Esophagus squamous epithelium (tissue), 5 donors: Measurements from ENCODE around the gene WIZ. TPM values are rescaled to one million over a fixed set of nuclear protein-coding genes. Genes with fewer than 3 reads are reported as not detected.

Source experiments
- DNase-seq: peaks from one replicate; lab custom pipeline; 2025; lab: John Stamatoyannopoulos, UW
- H3K27ac ChIP-seq, 4 donors: fragments of 200-600 bp; sonication (generic); one replicate each; pipeline ENCODE4 v1.5.1; 2016 to 2019; ENCODE audit warnings: mild to moderate bottlenecking in 1 of 4
- H3K27me3 ChIP-seq, 4 donors: fragments of 200-600 bp; sonication (generic); 1 replicate in 3 of 4; 2 replicates in 1 of 4; pipeline versions ENCODE4 v1.5.1 to v1.6.0; 2017 to 2021; ENCODE audit warnings: antibody characterized with exemption in 1 of 4
- H3K36me3 ChIP-seq, 3 donors: fragments of 200-600 bp; sonication (generic); one replicate each; pipeline ENCODE4 v1.5.1; 2016 to 2019
- H3K4me1 ChIP-seq, 3 donors: fragments of 200-600 bp; sonication (generic); one replicate each; pipeline ENCODE4 v1.5.1; 2017 to 2019
- H3K4me3 ChIP-seq, 4 donors: fragments of 200-600 bp; sonication (generic); 1 replicate in 3 of 4; 2 replicates in 1 of 4; pipeline ENCODE4 v1.5.1; 2016 to 2019; ENCODE audit warnings: mild to moderate bottlenecking in 2 of 4, moderate library complexity in 1 of 4
- H3K9me3 ChIP-seq, 3 donors: fragments of 200-600 bp; sonication (generic); one replicate each; pipeline ENCODE4 v1.5.1; 2016 to 2019
- POLR2A ChIP-seq, 4 donors: fragments of 450-650 bp; IDR thresholded peaks; one replicate each; pipeline ENCODE4 v1.6.1; 2017; ENCODE audit warnings: antibody characterized with exemption in 4 of 4, mild to moderate bottlenecking in 4 of 4, moderate library complexity in 3 of 4
- WGBS, 2 donors: methylation state at CpG; one replicate each; pipeline ENCODE4 v1.1.5; 2018; 5-methylcytosine and 5-hydroxymethylcytosine counted together
- intact Hi-C: fragments of 100-400 bp; cut with DNase I; formaldehyde crosslinking; loops from one replicate; pipeline ENCODE4 v1.15.0; 2022
- total RNA-seq, 4 donors: library from RNA; depleted of rRNA; stranded (reverse); fragments of >200 nt; gene quantifications; one replicate each; pipeline ENCODE4 v1.1.0, GENCODE V29; 2016
- TF ChIP-seq, protein P1 (sequence below), 6 experiments: fragments of 450-650 bp in 4 of 6; fragments of 200-600 bp in 2 of 6; sonication (generic) in 2 of 6; IDR thresholded peaks; one replicate each; pipeline ENCODE4 v1.5.1; 2016 to 2019; ENCODE audit warnings: antibody characterized with exemption in 6 of 6, mild to moderate bottlenecking in 4 of 6, moderate library complexity in 4 of 6
- donor health status: DM: yes; HTN: yes; CAD: no.

Gene WIZ
- total RNA-seq, 4 donors from 2014 or later = 17.2 to 36.5 (median 30.0) TPM

DNA sequence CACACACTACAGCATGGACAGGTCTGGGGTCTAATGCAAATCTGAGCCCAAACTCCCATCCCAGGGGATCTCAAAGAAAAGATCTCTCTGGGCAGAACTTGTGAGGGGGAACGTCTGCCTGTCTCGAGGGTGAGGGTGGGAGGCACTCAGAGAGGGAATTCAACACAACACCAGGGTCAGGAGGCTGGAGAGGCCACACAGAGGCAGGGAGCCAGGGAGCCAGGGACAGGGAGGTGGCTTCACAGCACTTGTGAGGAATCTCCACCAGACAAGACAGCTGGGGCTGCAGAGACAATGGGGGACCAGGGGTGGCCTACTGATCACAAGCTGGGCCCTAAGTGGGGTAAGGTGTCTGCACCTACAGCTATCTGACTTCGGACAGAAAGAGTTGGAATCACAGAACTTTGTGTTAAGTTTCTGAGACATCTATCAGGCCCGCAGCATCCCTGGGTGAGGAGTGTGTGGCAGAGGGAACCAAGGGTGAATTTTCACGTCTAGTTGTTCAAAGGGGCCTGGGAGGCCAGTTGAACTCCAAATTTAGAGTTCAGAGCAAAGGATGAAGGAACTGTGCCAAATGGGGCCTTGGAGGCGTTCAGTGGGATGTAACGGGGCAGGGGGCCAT is 18.2 kb downstream of the WIZ start:
- Histone ChIP-seq H3K27me3 (no peaks in the 10 kb centered on the region), H3K4me1 (peaks cover 23 to 53% (median 32%) of the 10 kb centered on the region in 3 donors), H3K27ac (peak overlapping the region; percentile 63 to 95 (median 82)), H3K9me3 (no peaks in the 10 kb centered on the region), H3K4me3 (peak overlapping the region; percentile 88 to 95 (median 90)), H3K36me3 (peaks cover 7 to 42% (median 24%) of the 10 kb centered on the region in 3 donors)
- WGBS, 2 donors = 9 to 13% methylated on average over 7 of the region's 7 CpGs
- intact Hi-C loops = no loop called here
- no peak for TF ChIP-seq POLR2A (IDR thresholded peaks at IDR 0.05)
- TF ChIP-seq, protein P1, sequence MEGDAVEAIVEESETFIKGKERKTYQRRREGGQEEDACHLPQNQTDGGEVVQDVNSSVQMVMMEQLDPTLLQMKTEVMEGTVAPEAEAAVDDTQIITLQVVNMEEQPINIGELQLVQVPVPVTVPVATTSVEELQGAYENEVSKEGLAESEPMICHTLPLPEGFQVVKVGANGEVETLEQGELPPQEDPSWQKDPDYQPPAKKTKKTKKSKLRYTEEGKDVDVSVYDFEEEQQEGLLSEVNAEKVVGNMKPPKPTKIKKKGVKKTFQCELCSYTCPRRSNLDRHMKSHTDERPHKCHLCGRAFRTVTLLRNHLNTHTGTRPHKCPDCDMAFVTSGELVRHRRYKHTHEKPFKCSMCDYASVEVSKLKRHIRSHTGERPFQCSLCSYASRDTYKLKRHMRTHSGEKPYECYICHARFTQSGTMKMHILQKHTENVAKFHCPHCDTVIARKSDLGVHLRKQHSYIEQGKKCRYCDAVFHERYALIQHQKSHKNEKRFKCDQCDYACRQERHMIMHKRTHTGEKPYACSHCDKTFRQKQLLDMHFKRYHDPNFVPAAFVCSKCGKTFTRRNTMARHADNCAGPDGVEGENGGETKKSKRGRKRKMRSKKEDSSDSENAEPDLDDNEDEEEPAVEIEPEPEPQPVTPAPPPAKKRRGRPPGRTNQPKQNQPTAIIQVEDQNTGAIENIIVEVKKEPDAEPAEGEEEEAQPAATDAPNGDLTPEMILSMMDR (IDR thresholded peaks at IDR 0.05) = no peak
- no peak for DNase-seq

DNA sequence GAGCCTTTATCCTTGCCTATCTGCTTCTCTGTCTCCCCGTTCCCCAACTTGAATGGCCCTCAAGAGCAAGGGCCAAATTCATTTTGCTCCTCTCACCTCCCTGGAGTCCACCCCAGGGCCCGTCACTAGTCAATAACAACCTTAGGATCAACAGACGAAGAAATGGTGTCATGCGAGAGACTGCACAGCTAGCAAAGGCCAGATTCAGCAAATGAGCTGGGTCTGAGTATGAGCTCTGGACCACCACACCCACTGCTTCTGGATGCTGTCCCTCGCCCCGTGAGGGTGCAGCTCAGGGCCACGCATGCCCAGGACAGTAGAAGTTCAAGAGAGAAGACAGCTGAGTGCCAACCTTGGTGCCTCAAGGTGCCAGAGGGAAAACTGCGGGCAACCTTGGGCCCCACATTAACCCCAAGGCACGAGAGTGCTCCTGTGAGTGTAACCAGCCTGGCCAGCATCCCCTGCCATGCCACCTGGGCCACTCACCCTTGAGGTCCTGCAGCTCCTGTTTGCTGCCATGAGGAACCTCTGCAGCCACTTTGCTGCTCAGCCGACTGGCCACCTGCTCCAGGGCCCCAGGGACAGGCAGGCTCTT is 19.1 kb downstream of the WIZ start:
- peak overlapping the region in 3 of 4 donors; percentile 88 to 95 (median 90) for H3K4me3 ChIP-seq
- 75 to 77% methylated on average over 3 to 7 of the region's 10 CpGs for WGBS, 2 donors
- H3K27ac ChIP-seq = no peak overlapping the region
- DNase-seq = no peak
- intact Hi-C loops = no loop called here
- peaks cover 14 to 50% (median 24%) of the 10 kb centered on the region in 3 donors for H3K36me3 ChIP-seq
- peaks cover 23 to 50% (median 32%) of the 10 kb centered on the region in 3 donors for H3K4me1 ChIP-seq
- TF ChIP-seq, protein P1 (IDR thresholded peaks at IDR 0.05) = no peak
- no peak for TF ChIP-seq POLR2A (IDR thresholded peaks at IDR 0.05)
- H3K9me3 ChIP-seq = no peaks in the 10 kb centered on the region
- no peaks in the 10 kb centered on the region for H3K27me3 ChIP-seq

DNA sequence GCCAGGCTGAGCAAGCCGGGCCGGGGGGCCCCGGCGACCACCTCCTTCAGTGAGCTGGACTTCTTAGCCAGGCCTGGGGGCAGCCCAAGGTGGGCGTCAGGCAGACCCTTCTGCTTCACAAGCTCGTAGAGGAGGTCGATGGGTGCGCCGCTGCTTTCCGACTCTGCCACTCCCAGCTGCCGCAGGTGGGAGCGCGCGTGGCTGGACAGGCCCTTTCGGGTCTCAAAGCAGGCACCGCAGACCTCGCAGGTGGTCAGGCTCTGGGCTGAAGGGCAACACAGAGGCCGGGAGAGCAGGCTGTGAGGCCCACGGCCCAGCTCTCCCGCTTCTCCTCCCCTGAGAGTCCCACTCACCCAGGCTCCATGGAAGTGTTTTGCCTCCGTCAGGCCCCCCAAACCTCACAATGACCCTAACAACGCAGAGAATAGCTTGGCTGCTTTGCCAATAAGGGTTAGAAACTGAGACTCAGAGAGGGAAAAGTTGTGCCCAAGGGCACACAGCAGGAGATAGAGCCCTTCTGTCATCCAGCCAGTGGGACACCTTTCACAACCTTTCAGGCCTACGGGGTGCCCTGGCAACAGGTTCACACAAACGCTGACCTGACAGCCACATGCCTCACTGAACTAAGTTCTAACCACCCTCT is 19.8 kb downstream of the WIZ start:
- 69 to 83% methylated on average over 4 to 15 of the region's 24 CpGs for WGBS, 2 donors
- TF ChIP-seq, protein P1 (IDR thresholded peaks at IDR 0.05) = no peak
- TF ChIP-seq POLR2A (IDR thresholded peaks at IDR 0.05) = no peak
- Histone ChIP-seq H3K36me3 (peaks cover 19 to 57% (median 30%) of the 10 kb centered on the region in 3 donors), H3K27ac (no peak overlapping the region), H3K27me3 (no peaks in the 10 kb centered on the region), H3K9me3 (no peaks in the 10 kb centered on the region), H3K4me3 (no peak overlapping the region), H3K4me1 (peaks cover 23 to 50% (median 32%) of the 10 kb centered on the region in 3 donors)
- no peak for DNase-seq
- intact Hi-C loops = no loop called here

DNA sequence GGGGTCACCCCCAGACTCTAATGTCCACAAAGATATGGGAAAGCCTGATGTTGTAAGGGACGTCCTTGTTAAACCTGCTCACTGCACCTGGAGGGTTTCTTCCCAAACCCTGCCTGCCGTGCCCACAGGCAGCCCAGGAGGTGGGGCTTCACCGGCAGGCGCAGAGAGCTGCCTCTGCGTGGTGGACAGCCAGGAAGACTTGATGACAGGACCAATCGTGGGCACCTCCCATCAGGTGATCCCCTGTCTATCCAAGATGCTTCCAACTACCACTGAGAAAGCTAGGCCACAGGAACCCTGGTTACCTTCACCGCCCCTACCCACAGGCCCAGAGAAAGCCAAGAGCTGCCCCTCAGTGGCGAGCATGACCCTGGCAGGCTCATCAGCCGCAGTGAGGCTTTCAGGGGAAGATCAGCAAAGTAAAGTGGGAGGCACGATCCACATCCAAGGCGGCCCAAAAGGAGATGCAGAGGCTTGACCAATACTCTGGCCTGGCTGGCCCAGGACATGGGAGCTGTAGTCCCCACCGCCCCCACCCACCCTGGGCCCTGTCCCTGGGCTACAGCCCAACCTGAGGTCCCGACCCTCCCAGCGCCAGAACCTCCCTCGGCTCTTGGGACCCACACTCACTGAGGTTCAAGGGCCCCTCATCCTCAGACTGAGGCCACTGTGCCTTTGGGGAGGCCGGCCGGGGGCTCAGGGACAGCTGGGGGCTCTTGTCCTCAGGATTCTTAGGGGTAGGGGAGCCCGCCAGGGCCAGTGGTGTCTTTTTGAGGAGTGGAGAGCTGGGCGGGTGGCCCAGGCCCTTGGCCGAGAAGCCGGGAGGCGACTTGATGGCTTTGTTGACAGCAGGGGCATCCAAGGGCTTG is 20.6 kb downstream of the WIZ start:
- peaks cover 26 to 64% (median 37%) of the 10 kb centered on the region in 3 donors for H3K36me3 ChIP-seq

More for the DNA sequence above, 20.6 kb downstream of the WIZ start:
- no peak for DNase-seq
- H3K27me3 ChIP-seq = no peaks in the 10 kb centered on the region
- H3K9me3 ChIP-seq = no peaks in the 10 kb centered on the region
- H3K4me3 ChIP-seq = no peak overlapping the region
- TF ChIP-seq, protein P1 (IDR thresholded peaks at IDR 0.05) = no peak
- no peak for TF ChIP-seq POLR2A (IDR thresholded peaks at IDR 0.05)
- no peak overlapping the region for H3K27ac ChIP-seq
- intact Hi-C loops = no loop called here
- peaks cover 23 to 50% (median 32%) of the 10 kb centered on the region in 3 donors for H3K4me1 ChIP-seq
- WGBS, 2 donors = 86 to 100% methylated on average over 2 to 8 of the region's 22 CpGs
